GM21528 (cell line): Measurements from ENCODE around the gene FOSL2.

Source experiments
- ATAC-seq: cut with Tn5 transposase; IDR thresholded peaks from one replicate; pipeline ENCODE4 v1.9.1; 2021; ENCODE audit warnings: mild to moderate bottlenecking, moderate library complexity; ENCODE audit not compliant: unreplicated experiment, low FRiP score

The FOSL2 gene

GRCh38 chr2:28428486-28428885 is 35.8 kb downstream of the FOSL2 start:
- no peak for ATAC-seq

GRCh38 chr2:28429636-28430376 is 37.1 kb downstream of the FOSL2 start:
- no peak for ATAC-seq

- ATAC-seq, result no peak
Observed at GRCh38 chr2:28430377-28430765, 37.7 kb downstream of the FOSL2 start.

GRCh38 chr2:28430788-28431418 is 38.2 kb downstream of the FOSL2 start:
- no peak for ATAC-seq

- no peak for ATAC-seq
Observed at GRCh38 chr2:28431741-28432140, 39.1 kb downstream of the FOSL2 start.

GRCh38 chr2:28432362-28432761 is 39.7 kb downstream of the FOSL2 start:
- ATAC-seq, result no peak

- ATAC-seq, result no peak
Observed at GRCh38 chr2:28433215-28433614, 40.6 kb downstream of the FOSL2 start.

- ATAC-seq, result no peak
Observed at GRCh38 chr2:28433935-28434599, 41.4 kb downstream of the FOSL2 start.

GRCh38 chr2:28434600-28434989 is 41.9 kb downstream of the FOSL2 start:
- ATAC-seq, result no peak

- no peak for ATAC-seq
Observed at GRCh38 chr2:28435241-28435640, 42.6 kb downstream of the FOSL2 start.

GRCh38 chr2:28435814-28436351 is 43.2 kb downstream of the FOSL2 start:
- no peak for ATAC-seq

GRCh38 chr2:28436525-28437051 is 43.9 kb downstream of the FOSL2 start:
- no peak for ATAC-seq

GRCh38 chr2:28437149-28437835 is 44.6 kb downstream of the FOSL2 start:
- no peak for ATAC-seq

GRCh38 chr2:28437918-28438317 is 45.3 kb downstream of the FOSL2 start:
- no peak for ATAC-seq

GRCh38 chr2:28438532-28439063 is 45.9 kb downstream of the FOSL2 start:
- ATAC-seq, result no peak

GRCh38 chr2:28439127-28439526 is 46.5 kb downstream of the FOSL2 start:
- ATAC-seq, result no peak

- ATAC-seq, result no peak
Observed at GRCh38 chr2:28439763-28440162, 47.1 kb downstream of the FOSL2 start.

- no peak for ATAC-seq
Observed at GRCh38 chr2:28442328-28442727, 49.7 kb downstream of the FOSL2 start.

- ATAC-seq, result no peak
Observed at GRCh38 chr2:28444956-28445355, 52.3 kb downstream of the FOSL2 start.

GRCh38 chr2:28445448-28446258 is 53.0 kb downstream of the FOSL2 start:
- ATAC-seq, result no peak
